Kidney epithelial cell (primary cell): Measurements from ENCODE around the gene SLC6A3. TPM values are rescaled to one million over a fixed set of nuclear protein-coding genes. Genes with fewer than 3 reads are reported as not detected.

Experiments
- DNase-seq: peaks from one replicate; pipeline ENCODE4 v3.0.0-alpha.2; 2010; ENCODE audit warnings: low read depth
- H3K27me3 ChIP-seq: 2 replicates; pipeline ENCODE4 v1.6.0; 2011; ENCODE audit warnings: low read length; ENCODE audit not compliant: control insufficient read depth, insufficient read depth
- H3K36me3 ChIP-seq: 2 replicates; pipeline ENCODE4 v1.5.1; 2011; ENCODE audit warnings: low read length; ENCODE audit not compliant: control insufficient read depth, insufficient read depth
- H3K4me3 ChIP-seq: 2 replicates; pipeline ENCODE4 v1.5.1; 2011; ENCODE audit warnings: low read depth, mild to moderate bottlenecking, control low read depth, low read length
- total RNA-seq: library from RNA; depleted of rRNA; stranded (reverse); fragments of >200 nt; gene quantifications from 2 replicates; pipeline ENCODE4 v1.2.3, GENCODE V29; 2015
- TF ChIP-seq, protein P1 (sequence below): IDR thresholded peaks from 2 replicates; pipeline ENCODE4 v1.5.1; 2011; ENCODE audit warnings: mild to moderate bottlenecking, moderate library complexity, low read length, control low read depth, inconsistent platforms; ENCODE audit not compliant: insufficient read depth, poor library complexity, severe bottlenecking

SLC6A3 gene
- total RNA-seq, 1 donor from 2014 or later = not detected

DNA sequence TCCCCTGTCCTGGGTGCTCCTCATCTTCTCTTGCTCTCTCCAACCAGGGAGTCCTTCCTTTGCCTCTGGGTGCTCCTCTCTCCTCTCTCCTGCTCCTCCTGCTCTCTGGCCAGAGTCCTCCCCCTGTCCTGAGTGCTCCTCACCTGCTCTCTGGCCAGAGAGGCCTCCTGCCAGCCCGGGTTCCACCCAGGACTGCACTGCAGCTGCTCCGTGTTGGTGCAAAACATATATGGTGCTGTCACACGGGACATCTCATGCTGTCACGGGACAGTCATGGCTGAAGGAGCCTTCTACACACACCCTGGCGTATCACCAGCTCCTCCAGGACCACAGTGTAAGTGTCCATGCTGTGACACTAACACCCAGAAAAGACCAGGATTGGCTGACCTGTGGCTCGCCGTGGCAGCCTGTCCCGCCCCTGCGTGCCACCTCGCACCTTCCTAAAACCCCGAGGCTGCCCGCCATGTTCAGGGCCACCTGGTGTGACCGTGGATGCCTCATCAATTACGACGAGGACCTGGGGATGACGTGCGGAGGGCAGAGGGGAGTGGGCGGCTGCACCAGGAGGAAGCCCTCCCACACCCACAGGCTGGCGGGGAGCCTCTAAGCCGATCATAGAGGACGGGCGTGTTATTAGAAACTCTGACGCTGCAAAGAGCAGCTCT, 27.9 kb upstream of the SLC6A3 start:
- no peaks in the 10 kb centered on the region for H3K36me3 ChIP-seq
- H3K27me3 ChIP-seq = no peaks in the 10 kb centered on the region
- H3K4me3 ChIP-seq = no peak overlapping the region
- DNase-seq = no peak
- TF ChIP-seq, protein P1, sequence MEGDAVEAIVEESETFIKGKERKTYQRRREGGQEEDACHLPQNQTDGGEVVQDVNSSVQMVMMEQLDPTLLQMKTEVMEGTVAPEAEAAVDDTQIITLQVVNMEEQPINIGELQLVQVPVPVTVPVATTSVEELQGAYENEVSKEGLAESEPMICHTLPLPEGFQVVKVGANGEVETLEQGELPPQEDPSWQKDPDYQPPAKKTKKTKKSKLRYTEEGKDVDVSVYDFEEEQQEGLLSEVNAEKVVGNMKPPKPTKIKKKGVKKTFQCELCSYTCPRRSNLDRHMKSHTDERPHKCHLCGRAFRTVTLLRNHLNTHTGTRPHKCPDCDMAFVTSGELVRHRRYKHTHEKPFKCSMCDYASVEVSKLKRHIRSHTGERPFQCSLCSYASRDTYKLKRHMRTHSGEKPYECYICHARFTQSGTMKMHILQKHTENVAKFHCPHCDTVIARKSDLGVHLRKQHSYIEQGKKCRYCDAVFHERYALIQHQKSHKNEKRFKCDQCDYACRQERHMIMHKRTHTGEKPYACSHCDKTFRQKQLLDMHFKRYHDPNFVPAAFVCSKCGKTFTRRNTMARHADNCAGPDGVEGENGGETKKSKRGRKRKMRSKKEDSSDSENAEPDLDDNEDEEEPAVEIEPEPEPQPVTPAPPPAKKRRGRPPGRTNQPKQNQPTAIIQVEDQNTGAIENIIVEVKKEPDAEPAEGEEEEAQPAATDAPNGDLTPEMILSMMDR = no peak

DNA sequence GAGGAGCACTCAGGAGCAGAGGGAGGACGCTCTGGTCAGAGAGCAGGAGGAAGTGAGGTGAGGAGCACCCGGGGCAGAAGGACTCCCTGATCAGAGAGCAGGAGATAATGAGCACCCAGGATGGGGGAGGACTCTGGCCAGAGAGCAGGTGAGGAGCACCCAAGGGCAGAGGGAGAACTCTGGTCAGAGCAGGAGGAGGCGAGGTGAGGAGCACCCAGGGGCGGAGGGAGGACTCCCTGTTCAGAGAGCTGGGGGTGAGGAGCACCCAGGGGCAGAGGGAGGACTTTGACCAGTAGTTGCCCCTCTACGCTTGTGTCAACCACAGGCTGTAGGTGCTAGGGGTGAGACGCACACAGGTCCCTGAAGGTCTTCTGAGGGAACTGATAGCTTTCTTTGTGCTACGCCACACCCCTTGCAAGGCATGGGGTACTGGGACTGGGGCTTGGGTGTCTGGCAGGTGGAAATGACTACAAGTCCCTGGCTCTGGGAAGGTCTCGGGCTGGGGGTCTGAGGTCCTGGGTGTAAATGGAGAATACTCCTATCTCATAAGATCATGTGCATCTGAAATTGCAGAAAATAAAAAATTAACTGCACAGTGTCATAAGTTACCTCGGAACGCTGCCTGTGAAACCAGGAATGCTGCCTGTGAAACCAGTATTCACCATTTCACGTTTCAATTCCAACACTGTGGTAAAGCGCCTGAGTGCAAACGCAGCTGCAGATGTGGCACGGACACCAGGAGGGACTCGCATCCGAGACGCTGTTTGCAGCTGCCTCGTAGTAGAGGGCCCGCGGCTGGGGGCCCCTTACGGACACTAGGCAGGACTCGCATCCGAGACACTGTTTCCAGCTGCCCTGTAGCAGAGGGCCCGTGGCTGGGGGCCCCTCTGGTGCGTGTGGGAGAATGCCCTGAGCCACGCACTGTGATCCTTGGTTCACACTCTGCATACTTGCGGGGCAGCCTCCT, 27.0 kb upstream of the SLC6A3 start:
- Histone ChIP-seq H3K4me3 (no peak overlapping the region), H3K36me3 (no peaks in the 10 kb centered on the region)

DNA sequence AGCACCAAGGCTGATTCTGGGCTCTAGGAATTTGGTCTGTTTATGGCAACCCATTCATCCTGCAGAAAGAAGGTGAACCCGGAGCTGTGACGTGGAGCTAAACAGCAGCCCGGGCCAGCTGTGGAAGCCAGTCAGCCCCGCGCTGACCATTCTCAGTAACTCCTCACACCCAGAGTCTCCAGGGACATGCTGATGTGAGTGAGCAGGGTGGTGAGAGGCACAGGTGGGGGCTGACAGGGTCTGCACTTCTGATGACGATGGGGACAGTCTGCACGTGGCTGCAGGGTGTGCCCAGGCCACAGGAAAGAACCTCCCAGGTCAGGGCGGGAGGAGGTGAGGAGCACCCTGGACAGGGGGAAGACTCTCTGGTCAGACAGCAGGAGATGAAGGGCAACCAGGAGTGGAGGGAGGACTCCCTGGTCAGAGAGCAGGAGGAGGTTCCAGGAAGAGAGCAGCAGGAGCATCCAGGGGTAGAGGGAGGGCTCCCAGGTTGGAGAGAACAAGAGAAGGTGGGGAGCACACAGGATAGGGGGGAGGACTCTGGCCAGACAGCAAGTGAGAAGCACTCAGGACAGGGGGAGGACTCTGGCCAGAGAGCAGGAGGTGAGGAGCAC, 26.1 kb upstream of the SLC6A3 start:
- no peak for DNase-seq
- Histone ChIP-seq H3K4me3 (no peak overlapping the region), H3K27me3 (no peaks in the 10 kb centered on the region), H3K36me3 (no peaks in the 10 kb centered on the region)
- TF ChIP-seq, protein P1 = no peak

More for the DNA sequence above, 27.0 kb upstream of the SLC6A3 start:
- TF ChIP-seq, protein P1 = no peak
- no peaks in the 10 kb centered on the region for H3K27me3 ChIP-seq
- no peak for DNase-seq

DNA sequence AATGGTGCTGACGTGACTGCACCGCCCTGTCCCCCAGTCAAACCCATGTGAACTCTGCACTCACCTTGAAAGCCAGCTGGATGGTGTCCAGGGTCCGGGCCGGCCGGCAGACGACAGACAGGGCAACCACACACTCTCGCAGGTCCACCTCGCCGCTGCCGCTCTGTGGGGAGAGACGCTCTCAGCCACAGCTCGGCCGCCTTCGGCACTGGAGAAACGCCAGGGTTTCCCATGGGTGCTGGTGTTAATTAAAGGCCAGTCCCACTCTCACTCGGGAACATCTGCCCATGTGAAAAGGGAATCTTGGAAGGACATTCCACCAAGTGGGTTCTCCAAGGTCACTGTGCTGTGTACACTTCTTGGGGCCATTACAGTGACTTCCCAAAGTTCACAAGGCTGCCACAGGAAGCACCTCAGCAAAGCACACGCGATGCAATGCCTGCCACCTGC, 25.5 kb upstream of the SLC6A3 start:
- no peaks in the 10 kb centered on the region for H3K36me3 ChIP-seq
- no peaks in the 10 kb centered on the region for H3K27me3 ChIP-seq
- TF ChIP-seq, protein P1 = no peak
- no peak for DNase-seq
- no peak overlapping the region for H3K4me3 ChIP-seq

DNA sequence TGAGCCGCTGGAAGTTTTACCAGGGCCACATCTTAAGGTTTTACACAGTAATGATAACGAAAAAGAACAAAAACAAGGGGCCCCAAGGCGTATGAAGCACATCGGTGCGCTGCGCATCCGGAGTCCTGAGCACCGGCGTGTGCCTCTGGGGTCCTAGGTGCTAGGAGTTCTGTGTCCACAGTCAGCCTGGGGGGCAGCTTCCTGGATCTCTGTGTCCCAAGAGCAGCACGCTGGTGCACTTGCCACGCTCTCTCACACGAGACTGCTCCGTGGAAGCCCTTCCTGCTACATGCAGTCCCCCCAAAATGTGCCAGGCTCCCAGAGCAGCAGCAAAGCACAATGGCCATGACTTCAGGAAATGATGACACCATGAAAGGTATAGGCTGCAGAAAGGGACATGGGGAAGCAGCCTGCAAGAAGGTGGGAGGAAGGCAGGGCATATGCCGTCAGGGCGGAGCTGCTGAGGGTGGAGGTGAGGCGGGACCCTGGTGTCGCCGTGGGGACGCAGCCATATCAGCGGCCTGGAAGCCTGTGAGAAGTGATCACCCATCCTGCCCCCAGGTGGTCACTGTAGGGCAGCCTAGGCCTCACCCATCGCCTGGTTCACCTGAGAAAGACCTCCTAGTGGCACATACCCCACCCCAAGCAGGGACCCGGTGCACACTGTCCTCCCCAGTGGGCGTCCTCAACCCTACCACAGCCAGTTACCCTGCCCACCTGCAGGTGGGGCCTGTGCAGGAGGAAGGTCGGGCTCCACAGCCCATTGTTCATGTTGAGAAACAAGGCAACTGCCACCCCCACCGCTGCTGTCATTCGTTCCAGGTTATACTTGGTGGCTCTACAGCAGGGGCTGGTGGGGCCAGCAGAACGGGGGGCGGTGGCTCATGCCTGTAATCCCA, 23.6 kb upstream of the SLC6A3 start:
- H3K27me3 ChIP-seq = no peaks in the 10 kb centered on the region
- H3K36me3 ChIP-seq = peaks cover 1% of the 10 kb centered on the region
- TF ChIP-seq, protein P1 = no peak
- H3K4me3 ChIP-seq = no peak overlapping the region
- DNase-seq = no peak
